ENCODE results near the gene SPATS2. TPM values are rescaled to one million over a fixed set of nuclear protein-coding genes. Genes with fewer than 3 reads are reported as not detected.
"Not testable (repeated sequence)": the region's sequence is repeated elsewhere in the genome, so short reads cannot be mapped to it uniquely, and the experiment has no call there.

Gene SPATS2
- polyA plus RNA-seq, 2 donors = 4.8 to 5.3 TPM

DNA sequence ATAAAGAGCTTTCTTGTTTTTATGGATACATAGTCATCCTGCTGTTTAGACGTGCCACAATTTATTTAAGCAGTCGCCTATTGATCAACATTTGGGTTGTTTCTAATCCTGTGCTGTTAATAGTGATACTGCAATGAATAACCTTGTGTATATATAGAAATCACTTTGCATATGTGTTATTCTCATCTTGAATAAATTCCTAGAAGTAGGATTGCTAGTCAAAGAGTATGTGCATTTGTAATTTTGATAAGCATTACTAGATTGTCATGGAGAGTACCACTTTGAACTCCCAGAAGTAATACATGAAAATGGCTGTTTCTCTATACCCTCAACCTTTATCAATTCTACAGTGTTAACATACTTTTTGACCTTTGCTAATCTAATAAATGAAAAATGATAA is 126.6 kb downstream of the SPATS2 start:
- WGBS, 2 donors = 69 to 71% methylated on average over 2 of the region's 2 CpGs
- H3K27me3 ChIP-seq (ENCODE audit: control insufficient read depth in 1 of 2, insufficient read depth in 2 of 2, low read length in 2 of 2) = no peaks in the 10 kb centered on the region
- H3K36me3 ChIP-seq (ENCODE audit: control insufficient read depth in 2 of 2, insufficient read depth in 2 of 2, low read length in 1 of 2) = no peaks in the 10 kb centered on the region
- no peaks in the 10 kb centered on the region for H3K9me3 ChIP-seq (ENCODE audit: control insufficient read depth in 2 of 2, insufficient read depth in 1 of 2, low read depth in 1 of 2, low read length in 1 of 2)
- no peak overlapping the region for H3K27ac ChIP-seq (ENCODE audit: low read depth in 2 of 2, low read length in 1 of 2)
- no peaks in the 10 kb centered on the region for H3K4me1 ChIP-seq (ENCODE audit: control insufficient read depth in 2 of 2, insufficient read depth in 2 of 2, low read length in 1 of 2)
- H3K4me3 ChIP-seq (ENCODE audit: low read depth in 1 of 2, low read length in 2 of 2) = no peak overlapping the region

DNA sequence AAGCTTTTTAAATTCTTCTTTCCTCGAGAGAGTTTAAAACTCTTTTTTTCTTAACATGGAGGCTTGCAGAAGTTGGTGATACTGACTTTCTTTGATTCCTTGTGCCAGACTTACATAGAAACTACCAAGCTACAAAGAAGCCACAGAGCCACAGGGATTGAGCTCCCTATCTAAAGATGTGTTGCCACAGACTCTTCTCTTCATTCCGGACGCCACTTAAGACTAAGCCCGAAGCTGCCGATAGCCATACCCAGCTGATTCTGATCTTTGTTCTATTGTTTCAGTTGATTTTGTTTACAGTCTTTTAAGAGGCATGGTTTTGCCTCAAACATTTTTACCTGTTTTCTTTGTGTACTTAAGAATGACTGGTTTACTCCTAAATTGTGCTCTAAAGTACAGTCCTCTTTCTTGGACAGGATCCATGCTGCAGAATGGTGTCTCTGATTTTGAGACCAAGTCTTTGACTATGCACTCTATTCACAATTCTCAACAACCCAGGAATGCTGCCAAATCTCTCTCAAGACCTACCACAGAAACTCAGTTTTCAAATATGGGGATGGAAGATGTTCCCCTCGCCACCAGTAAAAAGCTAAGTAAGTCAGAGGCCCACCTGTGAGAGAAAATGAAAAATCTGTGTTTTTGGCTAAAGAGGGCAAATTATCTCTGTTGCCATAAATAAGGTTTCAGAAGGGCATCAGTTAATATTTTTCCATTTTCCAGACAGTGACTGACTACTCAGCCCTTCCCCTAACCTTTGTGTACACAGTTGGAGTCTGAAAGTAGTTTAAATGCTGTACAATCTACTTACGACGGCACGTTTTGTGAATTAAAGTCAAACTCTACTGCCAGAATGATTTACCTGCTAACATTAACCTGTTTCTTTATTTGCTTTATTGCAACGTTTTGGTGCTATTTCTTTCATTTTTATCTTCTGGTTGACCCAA is 129.4 kb downstream of the SPATS2 start:
- Histone ChIP-seq H3K4me3 (ENCODE audit: low read depth in 1 of 2, low read length in 2 of 2) (no peak overlapping the region), H3K36me3 (ENCODE audit: control insufficient read depth in 2 of 2, insufficient read depth in 2 of 2, low read length in 1 of 2) (no peaks in the 10 kb centered on the region), H3K9me3 (ENCODE audit: control insufficient read depth in 2 of 2, insufficient read depth in 1 of 2, low read depth in 1 of 2, low read length in 1 of 2) (no peaks in the 10 kb centered on the region), H3K27ac (ENCODE audit: low read depth in 2 of 2, low read length in 1 of 2) (no peak overlapping the region), H3K27me3 (ENCODE audit: control insufficient read depth in 1 of 2, insufficient read depth in 2 of 2, low read length in 2 of 2) (no peaks in the 10 kb centered on the region), H3K4me1 (ENCODE audit: control insufficient read depth in 2 of 2, insufficient read depth in 2 of 2, low read length in 1 of 2) (no peaks in the 10 kb centered on the region)
- 88 to 89% methylated on average over 10 of the region's 10 CpGs for WGBS, 2 donors

DNA sequence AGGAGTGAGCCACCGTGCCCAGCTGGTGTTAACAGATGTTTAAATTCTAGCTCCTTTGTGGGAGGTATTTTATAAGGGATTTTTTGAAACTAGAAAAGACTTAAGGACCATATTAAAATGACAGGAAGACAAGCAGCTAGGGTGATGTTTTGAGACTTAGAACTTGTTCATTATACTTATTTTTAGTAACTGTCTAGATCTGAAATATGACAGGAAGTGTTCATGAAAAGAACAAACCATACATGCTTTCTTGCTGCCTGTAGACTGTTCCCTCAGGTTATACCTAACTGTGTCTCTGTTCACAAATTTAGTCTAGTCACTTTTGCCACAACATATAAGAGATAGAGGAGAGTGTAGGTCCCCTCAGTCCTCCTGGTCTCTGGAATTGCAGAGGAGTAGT is 134.6 kb downstream of the SPATS2 start:
- H3K27me3 ChIP-seq (ENCODE audit: control insufficient read depth in 1 of 2, insufficient read depth in 2 of 2, low read length in 2 of 2) = no peaks in the 10 kb centered on the region
- no peaks in the 10 kb centered on the region for H3K36me3 ChIP-seq (ENCODE audit: control insufficient read depth in 2 of 2, insufficient read depth in 2 of 2, low read length in 1 of 2)
- H3K9me3 ChIP-seq (ENCODE audit: control insufficient read depth in 2 of 2, insufficient read depth in 1 of 2, low read depth in 1 of 2, low read length in 1 of 2) = no peaks in the 10 kb centered on the region
- no peak overlapping the region for H3K4me3 ChIP-seq (ENCODE audit: low read depth in 1 of 2, low read length in 2 of 2)
- WGBS, 2 donors = 69 to 77% methylated on average over 1 of the region's 1 CpG
- no peaks in the 10 kb centered on the region for H3K4me1 ChIP-seq (ENCODE audit: control insufficient read depth in 2 of 2, insufficient read depth in 2 of 2, low read length in 1 of 2)
- no peak overlapping the region for H3K27ac ChIP-seq (ENCODE audit: low read depth in 2 of 2, low read length in 1 of 2)

DNA sequence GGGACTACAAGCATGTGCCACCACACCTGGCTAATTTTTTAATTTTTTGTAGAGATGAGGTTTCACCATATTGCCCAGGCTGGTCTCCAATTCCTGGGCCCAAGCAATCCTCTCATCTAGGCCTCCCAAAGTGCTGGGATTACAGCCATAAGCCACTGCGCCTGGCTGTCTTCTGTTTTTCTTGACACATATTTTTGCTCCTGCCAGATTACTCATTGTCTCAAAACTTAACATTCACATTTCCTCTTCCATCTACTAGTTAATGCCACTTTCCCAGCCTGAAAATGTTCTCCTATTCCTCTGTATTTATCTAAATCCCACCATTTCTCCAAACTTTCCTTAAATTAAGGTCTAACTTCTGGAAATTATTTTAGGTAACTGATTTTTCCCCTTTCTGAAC is 135.3 kb downstream of the SPATS2 start:
- WGBS, 2 donors = 95 to 98% methylated on average over 1 of the region's 1 CpG
- Histone ChIP-seq H3K9me3 (ENCODE audit: control insufficient read depth in 2 of 2, insufficient read depth in 1 of 2, low read depth in 1 of 2, low read length in 1 of 2) (no peaks in the 10 kb centered on the region), H3K36me3 (ENCODE audit: control insufficient read depth in 2 of 2, insufficient read depth in 2 of 2, low read length in 1 of 2) (no peaks in the 10 kb centered on the region), H3K27ac (ENCODE audit: low read depth in 2 of 2, low read length in 1 of 2) (no peak overlapping the region), H3K4me1 (ENCODE audit: control insufficient read depth in 2 of 2, insufficient read depth in 2 of 2, low read length in 1 of 2) (no peaks in the 10 kb centered on the region), H3K27me3 (ENCODE audit: control insufficient read depth in 1 of 2, insufficient read depth in 2 of 2, low read length in 2 of 2) (no peaks in the 10 kb centered on the region), H3K4me3 (ENCODE audit: low read depth in 1 of 2, low read length in 2 of 2) (no peak overlapping the region)

DNA sequence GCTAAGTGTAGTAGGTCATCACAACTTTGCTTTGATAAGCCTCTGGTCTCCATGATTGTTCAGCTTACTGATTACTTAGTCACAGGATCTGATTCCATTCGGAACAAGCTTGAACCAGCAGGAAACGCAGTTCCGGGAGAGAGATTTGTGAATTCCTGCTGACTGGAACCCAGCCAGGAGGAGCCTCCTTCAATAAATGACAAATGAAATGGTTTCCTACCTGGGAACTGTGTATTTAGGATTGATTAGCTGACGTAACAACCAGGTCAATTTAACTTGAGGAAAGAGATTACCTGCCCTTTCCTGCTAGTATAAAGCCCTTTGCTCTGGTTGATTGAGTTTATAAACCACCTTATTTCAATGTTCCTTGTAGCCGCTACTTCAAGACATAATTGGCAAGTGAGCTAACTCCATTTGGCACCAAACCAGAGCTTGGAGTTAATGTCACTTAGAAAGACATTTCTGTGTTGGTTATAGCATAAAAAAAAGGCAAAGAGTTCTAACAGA is 136.5 kb downstream of the SPATS2 start:
- 44 to 45% methylated on average over 5 of the region's 5 CpGs for WGBS, 2 donors
- Histone ChIP-seq H3K9me3 (ENCODE audit: control insufficient read depth in 2 of 2, insufficient read depth in 1 of 2, low read depth in 1 of 2, low read length in 1 of 2) (no peaks in the 10 kb centered on the region), H3K4me3 (ENCODE audit: low read depth in 1 of 2, low read length in 2 of 2) (no peak overlapping the region), H3K27ac (ENCODE audit: low read depth in 2 of 2, low read length in 1 of 2) (no peak overlapping the region), H3K36me3 (ENCODE audit: control insufficient read depth in 2 of 2, insufficient read depth in 2 of 2, low read length in 1 of 2) (no peaks in the 10 kb centered on the region), H3K27me3 (ENCODE audit: control insufficient read depth in 1 of 2, insufficient read depth in 2 of 2, low read length in 2 of 2) (no peaks in the 10 kb centered on the region), H3K4me1 (ENCODE audit: control insufficient read depth in 2 of 2, insufficient read depth in 2 of 2, low read length in 1 of 2) (no peaks in the 10 kb centered on the region)

DNA sequence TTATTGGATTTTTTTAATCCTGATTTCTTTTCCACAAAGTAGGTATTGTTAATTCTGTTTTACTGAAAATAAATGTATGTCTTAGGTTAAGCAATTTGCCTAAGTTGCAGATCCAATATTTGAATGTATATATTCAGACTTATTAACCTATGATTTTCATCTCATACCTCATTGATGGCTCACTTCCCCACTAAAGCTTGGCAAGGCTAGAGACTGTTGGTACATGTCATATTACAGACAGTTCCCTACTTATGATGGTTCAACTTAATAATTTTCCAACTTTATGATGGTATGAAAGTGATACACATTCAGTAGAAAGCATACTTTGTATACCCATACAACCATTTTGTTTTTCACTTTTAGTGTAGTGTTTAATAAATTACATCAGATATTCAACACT is 138.4 kb downstream of the SPATS2 start:
- Histone ChIP-seq H3K36me3 (ENCODE audit: control insufficient read depth in 2 of 2, insufficient read depth in 2 of 2, low read length in 1 of 2) (no peaks in the 10 kb centered on the region), H3K4me3 (ENCODE audit: low read depth in 1 of 2, low read length in 2 of 2) (no peak overlapping the region), H3K9me3 (ENCODE audit: control insufficient read depth in 2 of 2, insufficient read depth in 1 of 2, low read depth in 1 of 2, low read length in 1 of 2) (no peaks in the 10 kb centered on the region), H3K4me1 (ENCODE audit: control insufficient read depth in 2 of 2, insufficient read depth in 2 of 2, low read length in 1 of 2) (no peaks in the 10 kb centered on the region), H3K27me3 (ENCODE audit: control insufficient read depth in 1 of 2, insufficient read depth in 2 of 2, low read length in 2 of 2) (no peaks in the 10 kb centered on the region), H3K27ac (ENCODE audit: low read depth in 2 of 2, low read length in 1 of 2) (no peak overlapping the region)

DNA sequence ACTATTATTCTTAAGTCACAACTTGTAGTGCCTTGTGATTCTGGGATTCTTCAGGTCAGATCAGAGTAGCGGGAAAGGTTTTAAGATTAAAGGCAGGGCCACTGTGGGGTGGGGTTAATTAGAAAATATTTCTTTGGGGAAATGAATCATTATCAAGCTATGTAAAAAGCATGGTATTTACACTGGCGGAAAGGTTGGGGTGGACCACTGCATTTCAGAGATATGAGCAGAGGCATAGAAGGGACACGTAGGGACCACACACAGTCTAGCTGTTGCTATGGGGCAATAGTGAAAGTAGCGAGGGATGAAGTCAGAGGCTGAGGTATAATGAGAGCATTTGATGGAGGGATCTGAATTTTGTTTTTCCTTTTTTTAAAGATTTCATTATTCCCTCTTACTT is 139.9 kb downstream of the SPATS2 start:
- Histone ChIP-seq H3K27ac (ENCODE audit: low read depth in 2 of 2, low read length in 1 of 2) (no peak overlapping the region), H3K27me3 (ENCODE audit: control insufficient read depth in 1 of 2, insufficient read depth in 2 of 2, low read length in 2 of 2) (no peaks in the 10 kb centered on the region), H3K36me3 (ENCODE audit: control insufficient read depth in 2 of 2, insufficient read depth in 2 of 2, low read length in 1 of 2) (no peaks in the 10 kb centered on the region), H3K9me3 (ENCODE audit: control insufficient read depth in 2 of 2, insufficient read depth in 1 of 2, low read depth in 1 of 2, low read length in 1 of 2) (no peaks in the 10 kb centered on the region), H3K4me1 (ENCODE audit: control insufficient read depth in 2 of 2, insufficient read depth in 2 of 2, low read length in 1 of 2) (no peaks in the 10 kb centered on the region), H3K4me3 (ENCODE audit: low read depth in 1 of 2, low read length in 2 of 2) (no peak overlapping the region)
- WGBS, 2 donors = 87 to 93% methylated on average over 4 of the region's 4 CpGs

DNA sequence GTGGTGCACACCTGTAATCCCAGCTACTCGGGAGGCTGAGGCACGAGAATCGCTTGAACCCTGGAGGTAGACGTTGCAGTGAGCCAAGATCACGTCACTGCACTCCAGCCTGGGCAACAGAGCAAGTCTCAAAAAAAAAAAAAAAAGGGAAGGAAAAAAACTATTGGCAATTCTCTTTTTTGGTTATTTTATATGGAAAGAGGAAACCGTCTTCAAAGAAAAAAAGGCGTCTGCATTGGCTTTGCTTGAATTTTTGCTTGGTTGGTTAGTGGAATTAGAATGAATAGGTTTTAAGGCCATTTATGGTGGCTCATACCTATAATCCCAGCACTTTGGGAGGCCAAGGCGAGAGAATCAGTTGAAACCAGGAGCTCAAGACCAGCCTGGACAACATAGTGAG is 142.4 kb downstream of the SPATS2 start:
- H3K4me3 ChIP-seq (ENCODE audit: low read depth in 1 of 2, low read length in 2 of 2); H3K27me3 ChIP-seq (ENCODE audit: control insufficient read depth in 1 of 2, insufficient read depth in 2 of 2, low read length in 2 of 2); H3K36me3 ChIP-seq (ENCODE audit: control insufficient read depth in 2 of 2, insufficient read depth in 2 of 2, low read length in 1 of 2); H3K9me3 ChIP-seq (ENCODE audit: control insufficient read depth in 2 of 2, insufficient read depth in 1 of 2, low read depth in 1 of 2, low read length in 1 of 2); H3K4me1 ChIP-seq (ENCODE audit: control insufficient read depth in 2 of 2, insufficient read depth in 2 of 2, low read length in 1 of 2); H3K27ac ChIP-seq (ENCODE audit: low read depth in 2 of 2, low read length in 1 of 2): not testable (repeated sequence)
- 92 to 94% methylated on average over 8 of the region's 8 CpGs for WGBS, 2 donors

DNA sequence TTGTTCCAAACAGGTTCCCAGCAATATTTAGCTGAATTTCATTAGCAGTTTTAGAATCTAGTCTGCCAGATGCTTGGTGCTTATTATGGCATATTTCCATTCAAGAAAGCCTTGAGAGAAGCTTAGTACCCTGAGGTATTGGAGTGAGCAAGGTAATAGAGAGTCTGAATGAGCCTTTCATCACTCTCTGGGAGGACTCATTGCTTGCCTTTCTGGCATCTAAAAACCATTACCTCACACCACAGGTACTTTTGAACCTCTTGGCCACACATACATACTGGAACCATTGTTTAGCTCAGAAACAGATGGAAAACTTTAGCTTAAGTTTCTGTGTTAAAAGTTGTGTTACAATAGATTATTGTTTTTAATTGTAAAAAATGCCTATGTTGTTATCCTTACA is 144.1 kb downstream of the SPATS2 start:
- H3K27ac ChIP-seq (ENCODE audit: low read depth in 2 of 2, low read length in 1 of 2) = no peak overlapping the region
- H3K36me3 ChIP-seq (ENCODE audit: control insufficient read depth in 2 of 2, insufficient read depth in 2 of 2, low read length in 1 of 2) = no peaks in the 10 kb centered on the region
- H3K4me3 ChIP-seq (ENCODE audit: low read depth in 1 of 2, low read length in 2 of 2) = no peak overlapping the region
- no peaks in the 10 kb centered on the region for H3K4me1 ChIP-seq (ENCODE audit: control insufficient read depth in 2 of 2, insufficient read depth in 2 of 2, low read length in 1 of 2)
- no peaks in the 10 kb centered on the region for H3K27me3 ChIP-seq (ENCODE audit: control insufficient read depth in 1 of 2, insufficient read depth in 2 of 2, low read length in 2 of 2)
- no peaks in the 10 kb centered on the region for H3K9me3 ChIP-seq (ENCODE audit: control insufficient read depth in 2 of 2, insufficient read depth in 1 of 2, low read depth in 1 of 2, low read length in 1 of 2)

DNA sequence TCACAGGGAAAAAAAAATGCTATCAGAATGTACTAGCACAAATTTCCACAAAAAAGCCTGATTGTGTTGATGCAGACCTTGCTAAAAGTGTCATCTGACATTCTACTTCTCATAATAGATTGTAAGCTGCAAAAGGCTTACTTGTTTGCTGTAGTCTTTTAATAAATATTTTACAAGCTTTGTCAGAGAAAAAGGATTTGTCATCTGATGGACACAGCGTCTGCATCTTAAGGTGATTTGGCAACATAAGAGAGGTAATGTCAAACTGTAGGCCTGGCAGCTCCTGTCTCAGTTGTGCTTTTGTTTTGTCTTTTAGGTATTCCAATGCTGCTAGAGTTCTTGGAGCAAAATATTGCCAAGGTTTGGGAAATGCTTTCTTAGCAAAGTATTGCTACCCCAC is 145.3 kb downstream of the SPATS2 start:
- Histone ChIP-seq H3K4me1 (ENCODE audit: control insufficient read depth in 2 of 2, insufficient read depth in 2 of 2, low read length in 1 of 2) (no peaks in the 10 kb centered on the region), H3K4me3 (ENCODE audit: low read depth in 1 of 2, low read length in 2 of 2) (no peak overlapping the region), H3K9me3 (ENCODE audit: control insufficient read depth in 2 of 2, insufficient read depth in 1 of 2, low read depth in 1 of 2, low read length in 1 of 2) (no peaks in the 10 kb centered on the region), H3K27me3 (ENCODE audit: control insufficient read depth in 1 of 2, insufficient read depth in 2 of 2, low read length in 2 of 2) (no peaks in the 10 kb centered on the region), H3K27ac (ENCODE audit: low read depth in 2 of 2, low read length in 1 of 2) (no peak overlapping the region), H3K36me3 (ENCODE audit: control insufficient read depth in 2 of 2, insufficient read depth in 2 of 2, low read length in 1 of 2) (no peaks in the 10 kb centered on the region)
- WGBS, 2 donors = 75 to 84% methylated on average over 1 of the region's 1 CpG
